Neural cell (in vitro differentiated cells): ENCODE measurements around the gene TOR4A.

Source experiments
- EP300 ChIP-seq: fragments of 450-650 bp; conservative IDR thresholded peaks from 2 replicates; pipeline ENCODE4 v1.6.1; 2014; ENCODE audit warnings: antibody characterized with exemption, mild to moderate bottlenecking, moderate library complexity; ENCODE audit not compliant: poor library complexity, severe bottlenecking
- TAF1 ChIP-seq: IDR thresholded peaks from 2 replicates; pipeline ENCODE4 v1.6.1; 2012; ENCODE audit warnings: low read depth
- TF ChIP-seq, protein P1 (sequence below): fragments of 450-650 bp; IDR thresholded peaks from 2 replicates; pipeline ENCODE4 v1.5.1; 2014; ENCODE audit warnings: antibody characterized with exemption, mild to moderate bottlenecking, moderate library complexity; ENCODE audit not compliant: poor library complexity, severe bottlenecking

- no peak for TF ChIP-seq TAF1
- no peak for TF ChIP-seq EP300
- TF ChIP-seq, protein P1, sequence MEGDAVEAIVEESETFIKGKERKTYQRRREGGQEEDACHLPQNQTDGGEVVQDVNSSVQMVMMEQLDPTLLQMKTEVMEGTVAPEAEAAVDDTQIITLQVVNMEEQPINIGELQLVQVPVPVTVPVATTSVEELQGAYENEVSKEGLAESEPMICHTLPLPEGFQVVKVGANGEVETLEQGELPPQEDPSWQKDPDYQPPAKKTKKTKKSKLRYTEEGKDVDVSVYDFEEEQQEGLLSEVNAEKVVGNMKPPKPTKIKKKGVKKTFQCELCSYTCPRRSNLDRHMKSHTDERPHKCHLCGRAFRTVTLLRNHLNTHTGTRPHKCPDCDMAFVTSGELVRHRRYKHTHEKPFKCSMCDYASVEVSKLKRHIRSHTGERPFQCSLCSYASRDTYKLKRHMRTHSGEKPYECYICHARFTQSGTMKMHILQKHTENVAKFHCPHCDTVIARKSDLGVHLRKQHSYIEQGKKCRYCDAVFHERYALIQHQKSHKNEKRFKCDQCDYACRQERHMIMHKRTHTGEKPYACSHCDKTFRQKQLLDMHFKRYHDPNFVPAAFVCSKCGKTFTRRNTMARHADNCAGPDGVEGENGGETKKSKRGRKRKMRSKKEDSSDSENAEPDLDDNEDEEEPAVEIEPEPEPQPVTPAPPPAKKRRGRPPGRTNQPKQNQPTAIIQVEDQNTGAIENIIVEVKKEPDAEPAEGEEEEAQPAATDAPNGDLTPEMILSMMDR = no peak
Measured at GRCh38 chr9:137273611-137274320, 3.8 kb upstream of the TOR4A start.
